NK-92 (cell line): ENCODE data around the gene ARID1A.

ENCODE experiments used
- DNase-seq: peaks from one replicate; lab custom pipeline; 2025; ENCODE audit not compliant: unreplicated experiment; lab: John Stamatoyannopoulos, UW

ARID1A gene

GRCh38 chr1:26826261-26827105, 130.7 kb downstream of the ARID1A start, which contains the start of gene ZDHHC18:
TSS of gene ZDHHC18 (plus strand) at chr1:26826688. CDS start at chr1:26826805, 117 bp downstream.
- no peak for DNase-seq

- DNase-seq, result no peak
Measured at GRCh38 chr1:26827106-26827604, 131.3 kb downstream of the ARID1A start.

GRCh38 chr1:26827663-26828062, 131.8 kb downstream of the ARID1A start:
- DNase-seq, result no peak

DNA sequence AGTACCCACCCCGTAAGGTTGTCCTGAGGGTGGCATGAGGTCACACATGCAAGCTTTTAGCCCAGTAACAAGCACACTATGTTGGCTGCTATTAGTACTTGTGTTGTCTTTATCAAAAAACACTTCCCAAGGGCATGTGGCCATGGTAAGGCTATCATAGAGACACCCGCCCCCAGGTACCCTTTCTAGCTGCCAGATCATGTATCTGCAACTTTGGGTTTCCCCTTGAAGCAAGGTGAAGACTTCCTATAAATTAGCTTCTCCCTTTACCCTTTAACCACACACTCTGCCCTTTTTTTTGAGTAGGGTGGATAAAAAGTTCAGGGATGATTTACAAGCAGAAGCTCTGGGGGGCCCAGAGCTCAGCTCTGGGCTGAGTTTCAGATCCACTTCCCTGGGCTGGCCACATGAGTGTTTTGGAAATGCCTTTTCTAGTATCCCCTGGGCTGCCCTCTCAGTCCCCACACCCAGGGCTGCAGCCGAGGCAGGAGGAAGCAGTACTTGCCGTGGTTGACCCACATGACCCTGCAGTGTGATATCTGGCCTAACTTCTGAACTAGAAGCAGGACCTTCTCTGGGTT, 132.7 kb downstream of the ARID1A start:
- no peak for DNase-seq

DNA sequence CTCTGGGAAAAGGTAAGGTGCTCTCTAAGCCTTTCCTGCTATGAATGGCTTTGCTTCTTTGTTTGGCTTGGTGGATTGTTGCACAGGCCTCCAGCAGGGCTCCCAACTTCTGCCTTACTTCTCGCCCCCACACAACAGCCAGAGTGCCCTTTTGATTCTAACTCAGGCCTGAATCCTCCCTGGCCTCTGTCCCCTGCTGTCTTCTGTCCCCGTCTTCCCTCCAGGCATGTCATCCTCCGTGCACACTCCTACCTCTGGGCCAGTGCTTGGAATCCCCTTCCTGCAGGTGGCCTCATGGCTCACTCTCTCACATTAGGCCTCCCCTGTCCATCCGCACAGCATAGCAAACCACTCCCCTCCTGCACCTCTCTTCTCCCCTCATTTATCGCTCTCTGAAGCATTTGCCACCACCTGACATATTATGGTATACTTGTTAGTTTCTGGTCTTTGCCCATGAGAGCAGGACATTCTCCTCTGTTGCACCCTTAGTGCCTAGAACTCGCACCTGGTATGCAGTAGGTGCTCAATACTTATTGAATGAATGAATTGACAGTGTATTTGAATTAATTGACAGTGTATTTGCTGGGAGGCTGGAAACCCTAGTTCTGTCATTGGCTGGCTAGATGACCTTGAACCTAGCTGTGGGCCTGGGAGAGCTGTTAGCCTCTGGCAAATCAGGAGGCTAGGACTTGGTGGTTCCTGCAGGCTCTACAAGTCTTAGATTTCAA, 133.5 kb downstream of the ARID1A start:
- DNase-seq, result no peak

- DNase-seq, result no peak
Measured at GRCh38 chr1:26831059-26831458, 135.2 kb downstream of the ARID1A start.
